LNCAP (cell line): ENCODE results near the gene PTPRN2.

Source experiments
- TF ChIP-seq, protein P1 (sequence below): fragments of 450-650 bp; IDR thresholded peaks from 2 replicates; pipeline ENCODE4 v1.5.1; 2017; ENCODE audit warnings: mild to moderate bottlenecking

Gene PTPRN2

GRCh38 chr7:158186864-158187693 is 400.5 kb downstream of the PTPRN2 start:
- TF ChIP-seq, protein P1, sequence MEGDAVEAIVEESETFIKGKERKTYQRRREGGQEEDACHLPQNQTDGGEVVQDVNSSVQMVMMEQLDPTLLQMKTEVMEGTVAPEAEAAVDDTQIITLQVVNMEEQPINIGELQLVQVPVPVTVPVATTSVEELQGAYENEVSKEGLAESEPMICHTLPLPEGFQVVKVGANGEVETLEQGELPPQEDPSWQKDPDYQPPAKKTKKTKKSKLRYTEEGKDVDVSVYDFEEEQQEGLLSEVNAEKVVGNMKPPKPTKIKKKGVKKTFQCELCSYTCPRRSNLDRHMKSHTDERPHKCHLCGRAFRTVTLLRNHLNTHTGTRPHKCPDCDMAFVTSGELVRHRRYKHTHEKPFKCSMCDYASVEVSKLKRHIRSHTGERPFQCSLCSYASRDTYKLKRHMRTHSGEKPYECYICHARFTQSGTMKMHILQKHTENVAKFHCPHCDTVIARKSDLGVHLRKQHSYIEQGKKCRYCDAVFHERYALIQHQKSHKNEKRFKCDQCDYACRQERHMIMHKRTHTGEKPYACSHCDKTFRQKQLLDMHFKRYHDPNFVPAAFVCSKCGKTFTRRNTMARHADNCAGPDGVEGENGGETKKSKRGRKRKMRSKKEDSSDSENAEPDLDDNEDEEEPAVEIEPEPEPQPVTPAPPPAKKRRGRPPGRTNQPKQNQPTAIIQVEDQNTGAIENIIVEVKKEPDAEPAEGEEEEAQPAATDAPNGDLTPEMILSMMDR = no peak

DNA sequence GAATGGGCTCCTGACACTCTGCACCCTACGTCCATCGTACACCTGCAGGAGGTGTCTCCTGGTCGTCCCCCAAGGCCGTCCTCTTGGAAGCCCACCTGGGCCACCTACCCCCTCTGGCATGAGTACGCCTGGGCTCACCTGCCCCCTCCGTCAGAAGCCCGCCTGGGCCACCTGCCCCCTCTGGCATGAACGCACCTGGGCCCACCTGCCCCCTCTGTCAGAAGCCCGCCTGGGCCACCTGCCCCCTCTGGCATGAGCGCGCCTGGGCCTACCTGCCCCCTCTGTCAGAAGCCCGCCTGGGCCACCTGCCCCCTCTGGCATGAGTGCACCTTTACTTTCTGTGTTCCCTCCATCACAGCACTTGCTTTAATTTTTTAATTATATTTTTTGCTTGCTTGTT is 401.2 kb downstream of the PTPRN2 start:
- TF ChIP-seq, protein P1 = no peak

DNA sequence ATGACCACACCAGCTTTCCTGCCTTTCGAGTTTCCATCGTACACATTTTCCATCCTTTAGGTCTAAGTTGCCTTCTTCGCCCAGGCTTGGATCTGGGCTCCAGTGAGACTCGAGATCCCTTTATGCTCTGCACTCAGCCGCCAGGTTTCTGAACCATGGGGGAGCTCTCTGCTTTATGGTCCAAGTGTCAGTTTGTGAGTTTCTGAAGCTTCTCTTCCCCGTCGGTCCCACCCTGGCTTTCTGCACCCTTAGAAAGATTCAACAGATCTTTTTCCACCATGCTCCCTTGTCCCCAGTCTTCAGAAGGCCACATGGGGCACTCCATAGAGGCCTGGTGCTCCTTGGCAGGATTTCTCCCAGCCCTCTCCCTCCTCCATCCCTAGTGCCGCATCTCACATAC is 402.0 kb downstream of the PTPRN2 start:
- TF ChIP-seq, protein P1 = no peak

- TF ChIP-seq, protein P1 = no peak
Observed at GRCh38 chr7:158183431-158183830, 404.2 kb downstream of the PTPRN2 start.

DNA sequence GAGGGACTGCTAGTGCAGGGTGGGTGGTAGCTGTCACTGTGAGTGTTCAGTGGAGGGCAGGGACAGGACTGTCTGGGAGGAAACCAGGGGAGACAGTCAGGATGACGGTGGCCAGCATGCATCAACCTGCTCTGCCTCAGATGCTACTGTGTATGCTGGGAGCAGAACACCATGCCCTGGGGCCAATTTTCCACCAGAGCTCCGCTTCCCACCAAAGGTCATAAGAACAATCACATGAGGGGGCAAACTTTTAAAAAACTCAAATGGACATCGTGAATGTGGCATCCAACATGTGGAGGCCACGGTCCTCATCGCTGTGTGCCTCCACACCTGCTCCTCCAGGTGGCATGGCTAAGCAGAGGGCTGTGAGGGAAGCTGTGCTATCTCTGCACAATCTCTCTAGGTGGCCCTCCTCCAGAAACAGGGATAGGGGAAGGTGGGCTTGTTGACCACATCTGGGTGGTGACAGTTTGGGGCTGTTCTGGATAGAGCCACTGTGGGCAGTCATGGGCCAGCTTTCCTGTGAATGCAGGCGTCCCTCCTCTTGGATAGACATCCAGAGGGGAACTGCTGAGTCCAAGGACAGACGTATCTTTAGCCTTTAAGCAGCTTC is 411.0 kb downstream of the PTPRN2 start:
- TF ChIP-seq, protein P1 = no peak

DNA sequence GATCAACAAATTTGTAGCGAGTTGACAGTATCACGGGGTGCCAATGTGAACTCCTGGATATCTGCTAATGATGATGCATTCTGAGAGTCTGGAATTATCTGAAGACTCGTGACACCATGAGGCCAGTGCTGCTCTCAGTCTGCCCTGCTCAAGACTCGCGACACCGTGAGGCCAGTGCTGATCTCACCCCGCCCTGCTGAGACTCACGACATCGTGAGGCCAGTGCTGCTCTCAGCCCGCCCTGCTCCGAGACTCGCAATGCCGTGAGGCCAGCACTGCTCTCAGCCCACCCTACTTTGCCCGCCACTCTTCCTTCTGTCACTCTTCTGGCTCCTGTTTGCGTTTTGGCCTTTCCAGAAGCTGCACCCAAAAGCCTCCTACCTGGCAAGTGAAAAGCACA is 411.8 kb downstream of the PTPRN2 start:
- TF ChIP-seq, protein P1 = no peak

DNA sequence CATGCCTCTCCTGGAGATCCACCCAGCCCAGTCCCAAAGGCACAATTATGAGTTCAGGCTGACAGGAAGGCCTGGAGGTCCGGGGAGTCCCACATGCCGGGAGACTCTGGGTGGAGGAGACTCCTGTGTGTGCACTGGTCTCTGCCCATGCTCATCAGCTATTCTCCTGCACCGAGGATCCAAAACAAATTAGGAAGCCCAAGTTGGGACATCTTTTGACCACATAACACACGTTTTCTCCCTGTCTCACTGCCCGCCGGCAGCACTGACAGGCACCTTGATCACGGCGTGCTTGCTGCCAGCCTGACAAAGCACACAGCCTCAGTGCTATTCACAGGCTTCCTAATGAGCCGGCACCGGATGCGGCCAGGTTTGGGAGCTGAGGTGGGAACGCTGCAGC is 412.7 kb downstream of the PTPRN2 start:
- TF ChIP-seq, protein P1 = no peak
